ENCODE measurements around the gene ALX1. TPM values are rescaled to one million over a fixed set of nuclear protein-coding genes. Genes with fewer than 3 reads are reported as not detected.

ALX1 gene
- total and polyA plus RNA-seq, 2 of the 4 experiments (the other 2 are of a cell fraction), result not detected

DNA sequence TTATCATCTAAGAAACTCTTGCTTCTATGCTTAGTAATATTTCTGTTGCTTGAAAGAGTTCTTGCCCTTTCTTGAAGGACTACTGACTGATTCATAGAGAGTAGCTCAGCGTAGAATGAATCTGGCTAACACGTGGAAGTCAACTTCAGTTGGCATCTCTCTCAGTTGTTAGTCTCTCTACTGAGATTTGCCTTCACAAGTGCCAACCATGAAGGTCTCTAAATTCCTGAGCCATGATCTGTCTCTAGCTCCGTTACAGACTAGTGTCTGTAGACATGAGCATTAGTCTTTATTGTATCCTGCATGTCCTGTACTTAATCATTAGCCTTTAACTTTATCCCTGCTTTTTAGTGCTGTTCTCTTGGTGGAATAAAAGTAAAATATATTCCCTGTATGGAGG is 19.1 kb upstream of the ALX1 start:
- no TSS peak for BruUV-seq (replicated peaks)
- no peaks in the 10 kb centered on the region for H3K9me3 ChIP-seq (ENCODE audit: control insufficient read depth, insufficient read depth, low read length)
- no peak overlapping the region for H3K27ac ChIP-seq (ENCODE audit: insufficient read depth, low read length)
- intact Hi-C loops (cut with micrococcal nuclease) (loop anchor here (2.0 kb wide), 1 partner anchor 42 kb away; no protein-coding TSS in a partner anchor), dilution Hi-C loops (cut with HindIII; ENCODE audit: low sequenced_read_pairs, unreplicated experiment) (no loop called here), in situ Hi-C loops (cut with MboI; ENCODE audit: low sequenced_read_pairs) (no loop called here)
- H2AK5ac ChIP-seq (ENCODE audit: low read depth, low read length), result no peak overlapping the region
- no peak overlapping the region for H2BK15ac ChIP-seq (ENCODE audit: low read depth, low read length)
- no peak overlapping the region for H2BK5ac ChIP-seq (ENCODE audit: low read depth, low read length, poor library complexity, severe bottlenecking)
- no peak overlapping the region for H4K91ac ChIP-seq (ENCODE audit: insufficient read depth, low read depth, low read length)
- H3K9ac ChIP-seq (ENCODE audit: low read depth, low read length), result no peak overlapping the region
- H3K79me1 ChIP-seq (ENCODE audit: low read depth in 1 of 2, low read length in 2 of 2), result no peaks in the 10 kb centered on the region
- no peak overlapping the region for H3K56ac ChIP-seq (ENCODE audit: extremely low read depth, insufficient read depth, low read length)
- TF ChIP-seq MXI1 (IDR thresholded peaks at IDR 0.05; ENCODE audit: borderline replicate concordance, low read depth, low read length) (no peak), SMC3 (IDR thresholded peaks at IDR 0.05; ENCODE audit: low read depth, low read length) (no peak), CHD1 (IDR thresholded peaks at IDR 0.05; ENCODE audit: low read depth, low read length) (no peak), FOS (IDR thresholded peaks at IDR 0.05; ENCODE audit: low read depth, low read length) (no peak), RCOR1 (IDR thresholded peaks at IDR 0.05; ENCODE audit: insufficient replicate concordance, low read length) (no peak), CEBPB (IDR thresholded peaks at IDR 0.05; ENCODE audit: low read depth, low read length) (no peak), USF2 (IDR thresholded peaks at IDR 0.05; ENCODE audit: low read depth, low read length) (no peak), POLR2A (IDR thresholded peaks at IDR 0.05; ENCODE audit: low read depth, low read length) (no peak), MAZ (IDR thresholded peaks at IDR 0.05; ENCODE audit: borderline replicate concordance, low read depth, low read length) (no peak), CTCF (conservative IDR thresholded peaks at IDR 0.05; ENCODE audit: low read depth, low read length) (no peak), MAFK (IDR thresholded peaks at IDR 0.05; ENCODE audit: low read depth, low read length) (no peak), BHLHE40 (IDR thresholded peaks at IDR 0.05; ENCODE audit: low read depth, low read length) (no peak), NFE2L2 (IDR thresholded peaks at IDR 0.05; ENCODE audit: low read depth, low read length) (no peak), RFX5 (IDR thresholded peaks at IDR 0.05; ENCODE audit: low read depth, low read length) (no peak), RAD21 (IDR thresholded peaks at IDR 0.05; ENCODE audit: low read length) (no peak)
- TF ChIP-seq, protein P1, sequence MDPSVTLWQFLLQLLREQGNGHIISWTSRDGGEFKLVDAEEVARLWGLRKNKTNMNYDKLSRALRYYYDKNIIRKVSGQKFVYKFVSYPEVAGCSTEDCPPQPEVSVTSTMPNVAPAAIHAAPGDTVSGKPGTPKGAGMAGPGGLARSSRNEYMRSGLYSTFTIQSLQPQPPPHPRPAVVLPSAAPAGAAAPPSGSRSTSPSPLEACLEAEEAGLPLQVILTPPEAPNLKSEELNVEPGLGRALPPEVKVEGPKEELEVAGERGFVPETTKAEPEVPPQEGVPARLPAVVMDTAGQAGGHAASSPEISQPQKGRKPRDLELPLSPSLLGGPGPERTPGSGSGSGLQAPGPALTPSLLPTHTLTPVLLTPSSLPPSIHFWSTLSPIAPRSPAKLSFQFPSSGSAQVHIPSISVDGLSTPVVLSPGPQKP (IDR thresholded peaks at IDR 0.05; ENCODE audit: borderline replicate concordance, low read depth, low read length), result no peak
- no peak overlapping the region for H4K5ac ChIP-seq (ENCODE audit: low read depth, low read length)
- H3K4me3 ChIP-seq (ENCODE audit: insufficient read depth, low read depth, low read length), result no peak overlapping the region
- H3K4me2 ChIP-seq (ENCODE audit: low read depth, low read length), result no peak overlapping the region
- CTCF ChIA-PET, result no interaction called here
- H3K27me3 ChIP-seq (ENCODE audit: control insufficient read depth, insufficient read depth, low read length), result no peaks in the 10 kb centered on the region
- H4K20me1 ChIP-seq (ENCODE audit: insufficient read depth, low read length), result no peaks in the 10 kb centered on the region
- no peaks in the 10 kb centered on the region for H3K36me3 ChIP-seq (ENCODE audit: control insufficient read depth, insufficient read depth, low read length)
- POLR2A ChIA-PET (ENCODE audit: unreplicated experiment), result no interaction called here
- H2AFZ ChIP-seq (replicated peaks; ENCODE audit: low read length, poor library complexity), result no peak overlapping the region
- ATAC-seq (ENCODE audit: low read depth) (no peak), DNase-seq (no peak)
- H2AK9ac ChIP-seq (replicated peaks; ENCODE audit: low read depth, low read length, poor library complexity), result no peak overlapping the region
- H4K8ac ChIP-seq (ENCODE audit: low read depth in 2 of 2, low read length in 2 of 2), result no peak overlapping the region
- no peaks in the 10 kb centered on the region for H3K9me1 ChIP-seq (ENCODE audit: insufficient read depth, low read length)
- H3K18ac ChIP-seq (ENCODE audit: low read depth, low read length), result no peak overlapping the region
- H3K4ac ChIP-seq (ENCODE audit: low read depth, low read length), result no peak overlapping the region
- H3K14ac ChIP-seq (replicated peaks; ENCODE audit: low read depth, low read length), result no peak overlapping the region
- H2BK20ac ChIP-seq (ENCODE audit: low read depth, low read length), result no peak overlapping the region
- no CpG with 5 or more reads among the region's 3 CpGs for WGBS, 2 experiments (ENCODE audit: extremely low coverage in 2 of 2, insufficient read length in 1 of 2)
- H3K23ac ChIP-seq (ENCODE audit: low read depth, low read length), result no peak overlapping the region
- no peaks in the 10 kb centered on the region for H3K4me1 ChIP-seq (ENCODE audit: control insufficient read depth, insufficient read depth, low read length)
- no peak overlapping the region for H2BK120ac ChIP-seq (ENCODE audit: low read depth, low read length)
